Measurements from ENCODE around the gene SEPSECS.

The SEPSECS gene

DNA sequence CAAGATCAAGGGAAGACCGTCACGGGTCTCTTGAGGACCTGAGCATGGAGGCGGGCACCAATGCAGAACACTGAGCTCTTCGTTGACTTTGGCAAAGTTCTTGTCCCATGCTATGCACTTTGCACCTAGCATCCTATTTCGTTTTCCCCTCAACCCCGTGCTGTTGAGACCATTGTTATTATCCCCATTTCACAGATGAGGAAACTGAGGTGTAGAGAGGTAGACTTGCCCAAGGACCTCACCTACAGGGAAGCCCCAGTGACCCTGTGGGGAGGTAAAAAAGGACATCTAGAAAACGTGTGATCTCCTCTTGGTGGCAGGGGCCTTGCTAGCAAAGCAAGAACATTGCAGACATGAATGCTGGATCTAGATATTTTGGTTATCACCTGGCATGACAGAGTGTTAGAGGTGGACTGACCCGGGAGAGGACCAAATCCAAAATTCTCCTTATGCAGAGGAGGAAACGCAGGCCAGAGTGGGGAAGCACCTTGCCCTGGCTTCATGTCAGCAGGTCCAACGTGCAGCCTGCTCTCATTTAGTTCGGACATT is 48.5 kb downstream of the SEPSECS start:
- in situ Hi-C loops (cut with HindIII; ENCODE audit: low sequenced_read_pairs): no loop called here

DNA sequence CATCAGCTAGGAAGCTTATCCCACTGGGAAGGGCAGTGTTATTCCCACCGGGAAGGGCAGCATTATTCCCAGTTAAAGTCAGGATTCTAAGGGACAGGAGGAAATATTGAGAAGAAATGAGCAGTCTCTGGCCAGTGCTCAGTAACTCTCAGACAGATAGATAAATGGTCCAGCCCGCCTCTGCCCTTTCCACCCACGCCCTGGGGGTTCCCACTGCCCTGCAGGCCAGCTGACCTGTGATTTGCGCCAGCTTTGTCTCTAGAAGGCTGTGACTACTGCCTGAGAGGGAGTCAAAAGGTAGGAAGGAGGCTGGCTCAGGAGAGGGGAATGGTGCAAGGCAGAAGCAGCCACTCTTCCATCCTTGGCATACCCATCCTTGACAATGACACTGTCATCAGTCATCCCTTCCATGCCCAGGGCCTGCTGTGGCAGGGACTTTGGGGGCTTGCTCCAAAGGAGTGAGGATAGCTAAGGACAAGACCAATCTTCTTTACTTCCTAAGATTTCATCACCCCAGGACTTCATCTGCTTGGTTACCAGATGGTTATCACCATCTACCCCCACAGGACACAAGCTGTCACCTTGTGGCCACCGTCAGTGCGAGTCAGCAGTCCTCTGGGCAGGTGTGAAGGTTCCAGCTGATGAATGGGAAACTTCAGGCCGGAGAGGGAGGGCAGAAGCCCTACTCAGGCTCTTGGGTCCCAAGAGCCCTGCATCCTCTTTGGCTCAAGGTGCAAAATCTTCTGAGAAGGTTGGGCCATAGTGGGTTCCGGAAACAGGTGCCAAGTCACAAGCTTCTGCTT is 49.5 kb downstream of the SEPSECS start:
- in situ Hi-C loops (cut with HindIII; ENCODE audit: low sequenced_read_pairs): no loop called here

DNA sequence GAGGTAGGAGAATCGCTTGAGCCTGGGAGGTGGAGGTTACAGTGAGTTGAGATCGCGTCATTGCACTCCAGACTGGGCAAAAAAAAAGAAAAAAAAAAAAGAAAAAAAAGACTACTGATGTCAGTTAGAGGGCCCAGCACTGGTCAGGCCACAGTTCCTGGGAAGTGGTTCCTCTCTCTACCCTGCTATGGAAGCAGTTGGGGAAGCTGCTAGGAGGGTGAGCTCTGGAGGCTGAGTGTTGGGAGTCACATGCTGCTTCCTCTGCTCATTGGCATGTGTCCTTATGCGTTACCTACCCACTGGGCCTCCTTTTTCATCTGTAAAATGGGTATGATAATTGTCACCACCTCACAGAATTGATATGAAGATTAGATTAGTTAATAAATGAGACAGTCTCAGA is 50.7 kb downstream of the SEPSECS start:
- in situ Hi-C loops (cut with HindIII; ENCODE audit: low sequenced_read_pairs): no loop called here

DNA sequence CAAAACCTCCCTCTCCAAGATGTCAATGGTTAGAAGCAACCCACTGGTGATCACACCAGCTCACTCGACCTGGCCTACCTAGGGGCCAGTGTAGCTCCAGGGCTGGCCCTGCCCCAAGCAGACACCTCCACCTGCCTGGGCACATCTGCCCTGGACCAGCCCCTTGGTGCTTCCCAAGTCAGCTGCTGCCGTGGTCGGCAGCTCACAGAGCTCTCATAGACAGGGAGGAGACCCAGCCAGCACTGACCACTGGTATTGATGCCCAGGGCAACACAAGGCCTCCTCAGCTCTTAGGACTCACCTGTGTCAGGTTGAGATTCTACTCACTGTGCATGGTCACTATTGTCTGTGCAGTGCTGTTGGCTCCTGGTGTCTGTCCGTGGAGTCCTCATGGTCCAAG is 51.7 kb downstream of the SEPSECS start:
- in situ Hi-C loops (cut with HindIII; ENCODE audit: low sequenced_read_pairs): no loop called here

DNA sequence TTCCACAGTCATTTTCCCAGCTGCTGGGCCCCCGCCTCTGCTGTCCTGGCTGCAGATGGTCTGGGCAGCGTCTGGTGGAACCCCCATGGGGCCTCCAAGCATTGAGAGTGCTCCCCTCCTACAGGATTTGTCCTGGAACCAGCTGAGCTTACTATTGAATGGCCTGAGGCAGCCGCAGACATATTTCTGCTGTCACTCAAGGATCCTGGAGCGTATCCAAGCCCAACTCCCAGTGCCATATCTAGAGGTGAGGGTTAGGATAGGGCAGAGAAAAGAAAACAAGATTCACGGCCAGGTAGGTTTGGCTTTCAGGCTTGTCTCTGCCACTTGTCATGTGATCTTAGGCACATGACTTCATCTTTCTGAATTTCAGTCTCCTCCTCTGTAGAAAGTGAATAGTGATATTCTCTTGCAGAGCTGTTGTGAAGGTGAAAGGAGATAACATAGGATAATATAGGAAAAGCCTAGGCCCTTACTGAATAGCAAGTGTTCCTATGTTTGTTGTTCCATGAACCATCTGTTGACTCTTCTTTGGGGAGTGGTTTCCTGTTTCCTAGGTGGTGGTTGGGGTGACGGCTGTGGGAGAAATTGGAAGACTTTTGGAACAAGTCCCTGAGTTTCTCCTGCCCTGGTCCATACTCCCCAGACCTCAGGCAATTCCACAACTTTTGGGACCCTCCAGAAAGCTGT is 52.3 kb downstream of the SEPSECS start:
- in situ Hi-C loops (cut with HindIII; ENCODE audit: low sequenced_read_pairs): no loop called here

DNA sequence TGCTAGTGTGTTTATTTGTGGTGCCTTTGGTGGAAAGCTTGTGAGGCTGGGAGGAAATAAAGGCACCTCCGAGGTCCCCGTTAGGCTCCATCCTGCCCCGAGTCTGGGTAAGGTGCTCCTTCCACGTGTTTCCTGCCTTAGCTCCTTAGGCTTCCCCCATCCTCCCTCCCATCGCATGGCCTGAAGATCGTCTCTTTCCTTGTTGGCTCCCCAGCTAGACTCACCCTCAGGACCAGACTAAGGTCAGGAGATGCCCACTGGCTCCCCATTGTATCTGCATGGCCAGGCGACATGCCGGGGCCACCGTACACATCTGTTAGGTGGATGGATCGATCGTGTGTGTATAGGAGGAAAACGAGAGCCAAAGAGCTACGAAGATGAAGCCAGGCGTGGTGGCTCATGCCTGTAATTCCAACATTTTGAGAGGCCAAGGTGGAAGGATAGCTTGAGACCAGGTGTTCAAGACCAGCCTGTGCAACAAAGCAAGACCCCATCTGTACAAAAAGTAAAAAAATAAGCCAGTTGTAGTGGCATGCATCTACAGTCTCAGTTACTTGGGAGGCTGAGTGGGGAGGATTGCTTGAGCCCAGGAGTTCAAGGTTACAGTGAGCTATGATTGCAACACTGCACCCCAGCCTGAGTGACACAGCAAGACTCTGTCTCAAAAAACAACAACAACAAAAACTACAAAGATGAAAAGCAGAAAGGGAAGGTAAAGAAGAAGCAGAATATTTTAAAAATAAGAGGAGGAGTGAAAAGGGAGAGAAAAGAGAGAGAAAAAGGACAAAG is 53.7 kb downstream of the SEPSECS start:
- in situ Hi-C loops (cut with HindIII; ENCODE audit: low sequenced_read_pairs): no loop called here

DNA sequence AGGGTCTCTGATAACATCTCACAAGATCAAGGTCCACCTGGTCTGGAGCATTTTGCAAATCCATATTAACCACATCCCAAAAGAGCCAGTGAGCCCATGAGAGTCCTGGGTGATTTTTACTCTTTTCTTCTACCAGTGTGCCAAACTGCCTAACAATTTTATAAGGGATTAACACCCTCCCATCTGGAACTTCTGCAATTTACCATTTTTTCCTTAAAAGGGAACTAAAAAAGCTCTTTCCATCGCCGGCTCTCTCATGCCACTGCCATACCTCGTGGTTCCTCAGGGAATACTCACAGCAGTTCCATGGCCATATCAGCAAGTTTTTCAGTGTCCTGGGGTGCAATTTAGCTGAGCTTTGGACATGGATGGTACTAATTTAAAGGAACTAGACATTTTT is 55.7 kb downstream of the SEPSECS start:
- in situ Hi-C loops (cut with HindIII; ENCODE audit: low sequenced_read_pairs): no loop called here

DNA sequence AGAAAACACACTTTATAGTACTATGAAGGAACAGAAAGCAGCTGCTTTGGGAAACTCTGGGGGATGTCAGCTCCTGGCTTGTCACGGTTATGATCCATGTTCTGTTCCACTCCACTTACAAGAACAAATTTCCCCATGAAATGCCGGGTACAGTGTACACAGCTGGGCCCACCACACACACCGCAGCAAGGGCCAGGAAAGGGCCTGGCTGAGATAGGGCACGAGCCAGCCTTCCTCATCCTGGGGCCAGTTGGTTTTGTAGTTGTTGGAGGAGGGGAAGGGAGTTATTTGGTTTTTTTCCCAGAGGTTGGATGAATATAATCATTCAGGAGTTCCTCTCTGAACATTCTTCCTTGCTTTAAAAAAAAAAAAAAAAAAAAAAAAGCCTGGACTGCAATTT is 56.8 kb downstream of the SEPSECS start:
- in situ Hi-C loops (cut with HindIII; ENCODE audit: low sequenced_read_pairs): no loop called here

DNA sequence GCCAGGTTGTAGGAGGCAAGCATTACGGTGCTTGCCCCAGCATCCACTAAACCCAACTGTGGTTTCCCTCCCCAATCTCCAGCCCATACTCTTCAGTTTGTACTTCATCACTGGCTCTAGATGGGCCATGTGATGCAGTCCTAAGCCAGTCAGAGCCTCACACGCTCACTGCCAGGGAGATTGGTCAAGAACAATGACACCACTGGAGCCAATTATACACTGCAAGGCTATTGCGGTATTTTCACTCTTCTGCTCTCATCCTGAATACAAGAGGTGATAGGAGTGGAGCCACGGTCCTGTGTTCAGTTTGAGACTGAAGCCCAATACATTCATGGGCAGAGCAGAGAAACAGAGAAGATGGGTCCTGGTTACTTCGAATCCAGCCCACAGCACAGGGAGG is 58.4 kb downstream of the SEPSECS start:
- in situ Hi-C loops (cut with HindIII; ENCODE audit: low sequenced_read_pairs): no loop called here

DNA sequence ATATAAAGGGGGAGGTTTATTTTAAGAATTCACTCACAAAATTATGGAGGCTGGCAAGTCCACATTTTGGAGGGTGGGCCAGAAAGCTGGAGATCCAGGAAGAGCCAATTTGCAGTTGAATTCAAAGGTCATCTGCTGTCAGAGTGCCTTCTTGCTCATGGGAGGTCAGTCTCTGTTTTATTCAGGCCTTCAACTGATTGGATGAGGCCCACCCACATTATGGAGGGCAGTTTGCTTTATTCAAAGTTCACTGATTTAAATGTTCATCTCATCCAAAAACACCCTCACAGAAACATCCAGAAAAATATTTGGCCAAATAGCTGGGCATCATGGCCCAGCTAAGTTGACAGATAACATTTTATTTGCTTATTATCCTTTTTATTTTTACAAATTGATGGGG is 59.5 kb downstream of the SEPSECS start:
- in situ Hi-C loops (cut with HindIII; ENCODE audit: low sequenced_read_pairs): no loop called here

DNA sequence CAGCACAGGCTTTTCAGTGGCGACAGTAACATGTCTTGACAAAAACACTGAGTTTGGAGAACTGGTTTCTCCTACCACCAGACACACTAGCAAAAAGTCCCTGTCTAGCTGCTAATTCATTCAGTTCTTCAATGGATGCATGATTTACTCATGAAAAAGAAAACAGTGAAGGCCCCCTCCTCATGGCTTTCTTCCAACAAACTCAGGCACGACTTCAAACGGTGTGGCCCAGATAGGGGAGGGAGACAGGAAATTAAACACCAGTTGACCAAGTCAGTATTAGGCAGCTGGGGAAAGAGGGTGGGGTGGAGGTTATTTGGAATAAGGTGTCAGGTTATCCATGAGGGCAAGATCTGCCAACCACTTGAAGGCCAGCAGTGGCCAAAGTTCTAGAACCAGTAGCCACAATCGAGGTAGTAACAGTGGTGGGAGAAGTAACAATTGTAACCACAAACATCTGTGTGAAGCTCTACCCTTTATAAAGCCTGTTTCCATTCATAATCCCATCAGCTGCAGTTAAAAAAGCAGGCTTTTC is 60.2 kb downstream of the SEPSECS start:
- in situ Hi-C loops (cut with HindIII; ENCODE audit: low sequenced_read_pairs): no loop called here

DNA sequence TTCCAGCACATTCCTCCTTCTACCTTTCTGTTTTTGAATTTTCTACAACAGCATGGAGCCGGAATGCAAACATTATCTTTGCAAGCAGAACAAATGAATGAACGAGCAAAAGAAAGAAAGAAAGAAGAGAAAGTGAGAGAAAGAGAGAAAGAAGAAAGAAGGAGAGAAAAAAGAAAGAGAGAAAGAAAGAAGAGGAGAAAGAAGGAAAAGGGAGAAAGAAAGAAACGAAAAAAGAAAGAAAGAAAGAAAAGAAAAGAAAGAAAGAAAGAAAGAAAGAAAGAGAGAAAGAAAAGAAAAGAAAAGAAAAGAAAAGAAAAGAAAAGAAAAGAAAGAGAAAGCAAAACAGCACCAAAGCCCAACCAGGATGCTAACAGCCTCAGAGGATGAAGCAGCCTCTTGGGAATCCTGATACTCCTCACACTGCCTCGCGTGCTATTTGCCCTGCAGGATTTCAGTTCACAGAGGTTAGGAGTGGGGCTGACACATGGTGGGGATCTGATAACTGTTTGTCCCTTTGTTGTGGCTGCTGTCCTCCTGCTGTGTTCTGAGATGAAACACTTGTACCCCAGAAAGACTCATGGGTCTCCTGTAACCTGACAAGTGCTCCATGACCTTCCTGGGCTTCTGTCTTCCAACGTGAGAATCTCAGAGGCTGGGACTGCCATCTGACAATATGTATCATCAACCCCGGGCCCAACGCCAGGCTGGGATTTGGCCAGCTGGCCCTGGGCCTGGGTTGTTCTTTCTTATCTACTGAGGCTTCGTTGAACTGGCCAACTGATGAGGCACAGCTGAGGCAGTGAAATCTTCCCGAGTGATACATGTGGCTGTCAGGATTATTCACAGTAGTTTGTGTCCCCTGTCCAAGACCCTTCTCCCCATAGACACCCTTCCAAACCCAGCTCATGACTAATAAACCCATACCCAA is 61.0 kb downstream of the SEPSECS start:
- in situ Hi-C loops (cut with HindIII; ENCODE audit: low sequenced_read_pairs): no loop called here

DNA sequence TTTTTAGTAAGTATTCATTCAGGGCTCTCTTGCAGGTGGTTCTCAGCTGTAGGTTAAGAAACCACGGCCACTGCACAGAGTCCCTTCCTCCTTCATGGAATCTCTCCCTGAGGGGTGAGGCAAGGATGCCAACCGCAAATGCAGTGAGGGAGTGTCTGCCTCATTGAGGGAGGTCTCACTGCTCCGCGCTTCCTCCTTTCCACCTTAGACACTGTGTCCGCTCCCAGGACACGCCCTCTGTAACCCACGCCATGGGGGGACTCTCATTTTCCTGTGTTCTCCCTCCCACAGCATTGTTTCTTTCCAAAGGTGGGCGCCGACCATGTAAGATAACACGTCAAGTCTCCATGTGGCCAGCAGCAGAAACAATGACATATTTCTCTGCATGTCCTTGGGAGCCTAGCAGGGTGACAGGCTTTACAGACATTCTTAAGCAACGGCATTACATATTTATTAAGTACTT is 63.2 kb downstream of the SEPSECS start:
- in situ Hi-C loops (cut with HindIII; ENCODE audit: low sequenced_read_pairs): no loop called here

DNA sequence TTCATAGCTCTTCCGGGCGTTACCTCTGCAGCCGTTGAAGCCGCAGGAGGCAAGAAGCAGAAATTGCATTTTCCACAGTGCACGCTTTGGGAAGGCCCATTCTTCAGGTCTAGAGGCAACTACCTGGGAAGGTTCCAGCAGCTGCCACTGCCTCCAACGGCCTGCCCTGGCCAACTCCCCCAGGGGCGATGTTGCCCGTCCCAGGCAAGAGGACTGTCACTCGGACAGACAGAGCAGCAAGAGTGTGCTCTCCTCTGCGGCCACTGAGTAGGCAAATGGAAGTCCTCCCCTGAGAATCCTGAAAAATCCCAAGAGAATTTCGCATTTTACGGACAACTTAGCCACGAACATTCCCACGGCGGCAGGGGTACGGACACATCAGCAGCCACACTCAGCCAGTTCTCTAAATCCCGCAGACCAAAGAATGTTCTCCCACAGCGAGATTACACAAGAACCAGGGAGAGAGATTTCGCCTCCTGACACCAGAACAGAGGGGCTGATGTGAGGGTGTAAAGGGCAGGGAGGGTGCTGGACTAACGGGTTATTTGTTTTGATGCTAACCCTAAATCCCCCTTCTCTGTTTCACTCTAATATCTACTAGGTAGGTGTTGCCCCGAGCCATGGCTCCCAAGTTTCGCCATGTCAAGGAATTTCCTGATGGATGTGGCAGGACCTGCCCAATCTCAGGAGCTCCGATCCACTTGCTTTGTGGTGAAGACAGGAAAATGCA is 63.8 kb downstream of the SEPSECS start:
- in situ Hi-C loops (cut with HindIII; ENCODE audit: low sequenced_read_pairs): no loop called here

DNA sequence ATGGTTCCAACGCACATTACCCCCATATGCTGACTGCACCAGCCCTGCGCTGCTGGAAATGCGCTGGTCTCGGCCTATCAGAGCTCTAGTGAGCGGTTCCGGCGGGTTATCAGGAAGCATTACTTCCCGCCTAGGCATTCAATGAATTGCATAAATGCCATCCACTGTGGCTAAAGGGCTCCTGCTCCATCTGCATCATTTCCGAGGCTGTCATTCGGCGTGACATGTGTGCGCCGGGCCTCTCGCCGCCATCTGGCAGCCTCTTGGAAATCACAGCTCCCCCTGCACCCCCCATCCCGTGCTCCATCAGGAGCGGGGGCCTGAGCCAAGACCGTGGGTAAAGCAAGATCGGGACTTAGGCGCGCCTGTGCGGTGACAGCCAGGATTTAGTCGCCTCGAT is 64.4 kb downstream of the SEPSECS start:
- in situ Hi-C loops (cut with HindIII; ENCODE audit: low sequenced_read_pairs): no loop called here

DNA sequence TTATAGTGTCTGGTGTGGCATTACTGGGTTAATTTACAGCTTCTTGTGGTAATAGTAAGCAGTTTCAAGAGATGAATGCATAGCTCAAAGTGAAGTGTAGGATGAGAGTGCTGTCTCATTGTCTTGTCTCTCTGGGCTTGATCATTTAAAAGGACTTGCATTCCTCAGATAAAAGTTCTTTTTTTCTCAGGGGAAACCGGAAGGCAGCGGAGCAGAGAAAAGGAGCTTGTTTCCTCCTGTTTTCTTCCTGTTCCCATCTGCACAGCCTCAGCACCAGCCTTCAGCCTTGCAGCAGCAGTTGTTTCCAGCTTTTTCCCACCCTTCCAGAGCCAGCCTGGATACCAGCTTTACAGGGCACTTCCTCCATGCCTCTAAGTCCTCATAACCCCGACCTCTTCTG is 68.1 kb downstream of the SEPSECS start:
- in situ Hi-C loops (cut with HindIII; ENCODE audit: low sequenced_read_pairs): no loop called here

DNA sequence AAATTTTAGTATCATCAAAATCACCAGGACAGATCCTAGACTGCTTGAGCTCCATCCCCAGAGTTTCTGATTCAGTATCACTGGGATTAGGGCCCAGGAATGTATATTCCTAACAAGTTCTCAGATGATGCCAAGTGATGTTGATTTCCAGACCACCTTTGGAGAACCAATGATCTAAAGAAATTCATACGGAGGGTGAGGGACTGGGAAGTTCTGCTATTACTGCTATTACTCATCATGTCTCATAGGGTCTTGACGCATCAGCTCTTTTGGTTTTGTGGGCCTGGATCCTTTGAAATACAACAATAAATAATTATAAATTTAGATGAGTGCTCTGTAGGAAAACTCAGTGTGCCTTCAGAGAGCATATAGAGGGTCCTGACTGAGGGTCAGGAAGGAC is 69.7 kb downstream of the SEPSECS start:
- in situ Hi-C loops (cut with HindIII; ENCODE audit: low sequenced_read_pairs): no loop called here

DNA sequence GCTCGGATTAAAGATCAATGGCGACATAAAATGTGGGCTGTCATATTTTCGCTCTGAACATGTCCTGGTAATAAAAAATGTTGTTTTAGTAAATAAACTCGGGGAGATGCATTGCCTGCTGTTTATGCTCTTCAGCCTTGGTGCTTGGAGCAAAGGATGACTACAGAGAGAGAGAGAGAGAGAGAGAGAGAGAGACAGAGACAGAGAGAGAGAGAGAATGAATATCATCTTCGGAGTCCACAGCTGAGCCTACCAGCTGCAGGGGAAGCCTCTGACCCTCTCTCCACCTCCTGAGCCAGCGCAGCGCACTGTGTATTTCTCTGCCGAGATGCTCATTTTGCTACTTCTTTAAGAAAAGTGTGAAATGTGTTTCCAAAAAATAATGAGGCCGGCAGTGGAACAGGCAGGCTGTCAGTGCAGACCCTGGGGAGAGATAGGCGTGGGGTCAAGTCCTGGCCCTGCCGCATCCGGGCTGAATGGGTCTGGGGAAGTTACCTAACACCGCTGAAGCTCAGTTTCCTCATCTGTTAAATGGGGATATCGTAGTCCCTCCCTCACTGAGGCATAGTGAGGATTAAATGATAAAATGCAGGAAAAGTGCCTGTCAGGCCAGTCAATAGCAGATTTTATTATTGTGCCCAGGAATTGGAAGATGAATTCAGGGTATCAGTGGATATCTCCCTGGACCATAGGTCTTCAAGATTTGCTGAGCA is 71.0 kb downstream of the SEPSECS start:
- in situ Hi-C loops (cut with HindIII; ENCODE audit: low sequenced_read_pairs): no loop called here

All from DLD1 (cell line).